ENCODE results near the gene LDHB.

DNA sequence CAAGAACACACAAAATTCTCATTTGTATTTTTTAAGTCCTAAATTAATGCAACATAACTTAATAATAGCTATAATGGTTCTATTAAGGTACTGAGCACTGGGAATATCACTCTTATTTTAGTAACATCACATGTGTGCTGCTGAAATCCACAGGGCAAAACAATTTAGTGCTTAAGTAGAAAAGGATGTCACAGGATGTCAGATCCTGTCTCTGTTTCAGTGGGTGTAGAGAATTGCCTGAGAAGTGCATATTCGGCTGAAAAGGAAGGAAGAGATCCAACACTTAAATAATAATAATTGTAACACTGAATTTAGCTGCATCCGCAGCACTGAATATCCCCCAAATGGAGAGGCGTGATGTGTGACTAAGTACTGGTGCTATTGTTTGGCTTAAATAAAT is 8.6 kb downstream of the LDHB start:
- TF ChIP-seq, protein P1, sequence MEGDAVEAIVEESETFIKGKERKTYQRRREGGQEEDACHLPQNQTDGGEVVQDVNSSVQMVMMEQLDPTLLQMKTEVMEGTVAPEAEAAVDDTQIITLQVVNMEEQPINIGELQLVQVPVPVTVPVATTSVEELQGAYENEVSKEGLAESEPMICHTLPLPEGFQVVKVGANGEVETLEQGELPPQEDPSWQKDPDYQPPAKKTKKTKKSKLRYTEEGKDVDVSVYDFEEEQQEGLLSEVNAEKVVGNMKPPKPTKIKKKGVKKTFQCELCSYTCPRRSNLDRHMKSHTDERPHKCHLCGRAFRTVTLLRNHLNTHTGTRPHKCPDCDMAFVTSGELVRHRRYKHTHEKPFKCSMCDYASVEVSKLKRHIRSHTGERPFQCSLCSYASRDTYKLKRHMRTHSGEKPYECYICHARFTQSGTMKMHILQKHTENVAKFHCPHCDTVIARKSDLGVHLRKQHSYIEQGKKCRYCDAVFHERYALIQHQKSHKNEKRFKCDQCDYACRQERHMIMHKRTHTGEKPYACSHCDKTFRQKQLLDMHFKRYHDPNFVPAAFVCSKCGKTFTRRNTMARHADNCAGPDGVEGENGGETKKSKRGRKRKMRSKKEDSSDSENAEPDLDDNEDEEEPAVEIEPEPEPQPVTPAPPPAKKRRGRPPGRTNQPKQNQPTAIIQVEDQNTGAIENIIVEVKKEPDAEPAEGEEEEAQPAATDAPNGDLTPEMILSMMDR (IDR thresholded peaks at IDR 0.05; ENCODE audit: low read depth, low read length): no peak
- no peak for TF ChIP-seq EZH2phosphoT487 (IDR thresholded peaks at IDR 0.05; ENCODE audit: low read depth)
